CD4-positive, alpha-beta memory T cell (primary cell): ENCODE results near the gene WDR83. TPM values are rescaled to one million over a fixed set of nuclear protein-coding genes. Genes with fewer than 3 reads are reported as not detected.
A peak's percentile ranks its signal among the peaks of the same experiment; 100 is the strongest.
"Not testable (repeated sequence)": the region's sequence is repeated elsewhere in the genome, so short reads cannot be mapped to it uniquely, and the experiment has no call there.

ENCODE experiments used
- CTCF ChIA-PET: fragments of 350-600 bp; sonication (Branson Sonifier 250); formaldehyde crosslinking; loops from one replicate; lab custom pipeline; 2021; ENCODE audit warnings: inconsistent platforms; ENCODE audit not compliant: partially characterized antibody; lab: Charles Lee
- POLR2A ChIA-PET: fragments of 350-600 bp; sonication (Branson Sonifier 250); formaldehyde crosslinking; loops from one replicate; lab custom pipeline; 2021; ENCODE audit not compliant: partially characterized antibody; lab: Charles Lee
- DNase-seq, 5 donors: peaks; one replicate each; pipeline versions ENCODE4 v3.0.0 to v3.0.0-alpha.2; 2020 to 2022; ENCODE audit warnings: mixed read lengths in 1 of 5
- H3K27ac ChIP-seq: one replicate; pipeline ENCODE4 v1.7.0; 2013; ENCODE audit warnings: low read depth, low read length
- H3K27me3 ChIP-seq: 2 replicates; pipeline ENCODE4 v1.7.0; 2013; ENCODE audit warnings: mild to moderate bottlenecking, low read length, moderate library complexity; ENCODE audit not compliant: insufficient read depth
- H3K36me3 ChIP-seq: 2 replicates; pipeline ENCODE4 v1.7.0; 2013; ENCODE audit warnings: mild to moderate bottlenecking, low read length, moderate library complexity; ENCODE audit not compliant: insufficient read depth
- H3K4me1 ChIP-seq: 2 replicates; pipeline ENCODE4 v1.7.0; 2013; ENCODE audit warnings: mild to moderate bottlenecking, low read length, moderate library complexity; ENCODE audit not compliant: insufficient read depth
- H3K4me3 ChIP-seq, 2 donors: one replicate each; pipeline ENCODE4 v1.7.0; 2013; ENCODE audit warnings: low read length in 2 of 2, mild to moderate bottlenecking in 1 of 2
- H3K9me3 ChIP-seq, 2 donors: one replicate each; pipeline ENCODE4 v1.7.0; 2013; ENCODE audit warnings: low read length in 2 of 2, control low read depth in 1 of 2; ENCODE audit not compliant: control insufficient read depth in 1 of 2
- H3K27ac Mint-ChIP-seq, 7 donors: one replicate each; pipeline ENCODE4 v1.8.0; 2020 to 2021; ENCODE audit warnings: mixed read lengths in 7 of 7, mild to moderate bottlenecking in 6 of 7, inconsistent platforms in 3 of 7, moderate library complexity in 3 of 7
- H3K27me3 Mint-ChIP-seq, 2 donors: one replicate each; pipeline ENCODE4 v1.8.0; 2020 to 2021; ENCODE audit warnings: mixed read lengths in 2 of 2
- H3K36me3 Mint-ChIP-seq, 2 donors: one replicate each; pipeline ENCODE4 v1.8.0; 2020 to 2021; ENCODE audit warnings: mixed read lengths in 2 of 2, inconsistent platforms in 1 of 2, mild to moderate bottlenecking in 1 of 2
- H3K4me1 Mint-ChIP-seq, 4 donors: one replicate each; pipeline ENCODE4 v1.8.0; 2020 to 2021; ENCODE audit warnings: mixed read lengths in 4 of 4, mild to moderate bottlenecking in 1 of 4
- H3K4me3 Mint-ChIP-seq, 8 donors: one replicate each; pipeline ENCODE4 v1.8.0; 2020 to 2021; ENCODE audit warnings: mixed read lengths in 8 of 8, mild to moderate bottlenecking in 7 of 8, moderate library complexity in 6 of 8, inconsistent platforms in 3 of 8
- H3K9me3 Mint-ChIP-seq, 8 donors: one replicate each; pipeline ENCODE4 v1.8.0; 2020 to 2021; ENCODE audit warnings: mixed read lengths in 8 of 8, mild to moderate bottlenecking in 5 of 8, inconsistent platforms in 3 of 8, moderate library complexity in 1 of 8
- intact Hi-C: fragments of 100-400 bp; cut with micrococcal nuclease; formaldehyde crosslinking; loops from one replicate; pipeline ENCODE4 v1.15.1; 2023
- polyA plus RNA-seq, 2 donors: library from polyadenylated mRNA; unstranded; fragments of 300-500 nt; fragmentation: Illumina TruSeq; gene quantifications; one replicate each; pipeline ENCODE4 v1.2.3, GENCODE V29; 2021
- total RNA-seq, 2 experiments: library from RNA; stranded (reverse); gene quantifications; one replicate each; pipeline ENCODE4 v1.2.3, GENCODE V29; 2021

Gene WDR83
- total and polyA plus RNA-seq, 4 experiments from 2014 or later: 9.8 to 19.3 (median 17.0) TPM

DNA sequence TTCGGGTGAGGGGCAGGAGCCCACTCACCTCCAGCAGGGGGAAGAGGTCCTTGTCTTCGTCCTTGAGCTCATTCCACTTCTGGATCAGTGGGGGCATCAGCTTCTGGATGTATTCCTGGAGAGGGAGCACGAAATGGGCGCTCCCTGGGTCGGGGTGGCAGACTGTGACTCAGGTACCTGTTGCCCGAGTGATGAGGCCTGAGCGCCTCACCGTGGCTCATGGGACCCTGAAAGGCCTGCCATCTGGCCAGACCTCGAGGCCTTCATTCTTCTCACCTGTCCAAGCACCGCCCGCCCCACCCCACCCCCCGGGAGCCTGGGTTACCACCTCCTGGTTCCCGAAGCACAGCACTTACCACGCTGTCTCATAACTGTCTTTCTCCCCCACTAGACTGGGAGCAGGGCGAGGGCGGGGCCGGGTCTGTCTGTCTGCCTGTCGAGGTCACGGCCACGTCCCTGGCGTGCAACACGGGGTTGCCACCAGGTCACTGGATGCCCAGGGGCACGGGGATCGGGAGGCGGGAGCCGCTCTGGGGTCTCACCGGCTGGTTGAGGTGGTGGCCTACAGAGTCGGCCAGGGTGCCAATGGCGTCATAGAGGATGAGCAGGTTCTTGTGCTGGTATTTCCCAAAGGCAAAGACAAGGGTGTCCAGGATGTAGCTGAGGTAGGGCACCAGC lies 39.2 kb downstream of the WDR83 start:
- Histone ChIP-seq H3K4me1 (no peaks in the 10 kb centered on the region), H3K4me3 (no peak overlapping the region), H3K27ac (no peak overlapping the region), H3K36me3 (peaks cover 49% of the 10 kb centered on the region), H3K9me3 (no peaks in the 10 kb centered on the region), H3K27me3 (no peaks in the 10 kb centered on the region)
- intact Hi-C loops: no loop called here
- Mint-ChIP-seq H3K9me3 (no peaks in the 10 kb centered on the region), H3K4me3 (no peak overlapping the region), H3K27ac (no peak overlapping the region), H3K4me1 (no peaks in the 10 kb centered on the region), H3K27me3 (no peaks in the 10 kb centered on the region), H3K36me3 (peaks cover 28 to 62% of the 10 kb centered on the region in 2 donors)
- no peak for DNase-seq
- POLR2A ChIA-PET: no interaction called here
- CTCF ChIA-PET: no interaction called here

- Mint-ChIP-seq H3K4me1 (no peaks in the 10 kb centered on the region), H3K4me3 (no peak overlapping the region), H3K27ac (no peak overlapping the region), H3K9me3 (no peaks in the 10 kb centered on the region), H3K36me3 (peaks cover 28 to 62% of the 10 kb centered on the region in 2 donors), H3K27me3 (no peaks in the 10 kb centered on the region)
- POLR2A ChIA-PET: no interaction called here
- CTCF ChIA-PET: no interaction called here
- H3K27ac ChIP-seq: no peak overlapping the region
- intact Hi-C loops: no loop called here
- H3K36me3 ChIP-seq: peaks cover 52% of the 10 kb centered on the region
- H3K27me3 ChIP-seq: no peaks in the 10 kb centered on the region
- no peak for DNase-seq
- H3K4me3 ChIP-seq: no peak overlapping the region
- H3K9me3 ChIP-seq: no peaks in the 10 kb centered on the region
- no peaks in the 10 kb centered on the region for H3K4me1 ChIP-seq
Measured at GRCh38 chr19:12706332-12706718, 39.7 kb downstream of the WDR83 start.

DNA sequence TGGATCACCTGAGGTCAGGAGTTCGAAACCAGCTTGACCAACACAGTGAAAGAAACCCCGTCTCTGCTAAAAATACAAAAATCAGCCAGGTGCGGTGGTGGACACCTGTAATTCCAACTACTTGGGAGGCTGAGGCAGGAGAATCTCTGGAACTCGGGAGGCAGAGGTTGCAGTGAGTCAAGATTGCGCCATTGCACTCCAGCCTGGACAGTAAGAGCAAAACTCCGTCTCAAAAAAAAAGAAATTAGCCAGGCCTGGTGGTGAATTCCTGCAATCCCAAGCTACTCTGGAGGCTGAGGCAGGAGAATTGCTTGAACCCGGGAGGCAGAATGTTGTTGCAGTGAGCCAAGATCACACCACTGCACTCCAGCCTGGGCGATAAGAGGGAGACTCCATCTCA lies 42.0 kb downstream of the WDR83 start:
- no peak overlapping the region for H3K4me3 ChIP-seq
- H3K4me1 ChIP-seq: no peaks in the 10 kb centered on the region
- H3K27me3 ChIP-seq: no peaks in the 10 kb centered on the region
- Mint-ChIP-seq H3K4me3 (no peak overlapping the region), H3K36me3 (peaks cover 26 to 57% of the 10 kb centered on the region in 2 donors), H3K27me3 (no peaks in the 10 kb centered on the region), H3K4me1 (no peaks in the 10 kb centered on the region), H3K9me3 (no peaks in the 10 kb centered on the region), H3K27ac (no peak overlapping the region)
- H3K27ac ChIP-seq: no peak overlapping the region
- POLR2A ChIA-PET: interaction anchor here (1.3 kb wide), 1 partner anchor 83 kb away, joined by 3 read pairs; the partner anchor contains the start of gene JUNB
- CTCF ChIA-PET: interaction anchor here (1.1 kb wide), 1 partner anchor 8 kb away, joined by 3 read pairs; no protein-coding TSS in a partner anchor
- no peaks in the 10 kb centered on the region for H3K9me3 ChIP-seq
- H3K36me3 ChIP-seq: peaks cover 42% of the 10 kb centered on the region
- DNase-seq: no peak
- intact Hi-C loops: no loop called here

- CTCF ChIA-PET: no interaction called here
- Mint-ChIP-seq H3K27ac (peak overlapping the region in 2 of 7 donors; percentile 42 to 69), H3K27me3 (no peaks in the 10 kb centered on the region), H3K4me1 (no peaks in the 10 kb centered on the region), H3K4me3 (no peak overlapping the region), H3K36me3 (peaks cover 22 to 48% of the 10 kb centered on the region in 2 donors), H3K9me3 (no peaks in the 10 kb centered on the region)
- no peak overlapping the region for H3K27ac ChIP-seq
- no peaks in the 10 kb centered on the region for H3K9me3 ChIP-seq
- no peaks in the 10 kb centered on the region for H3K27me3 ChIP-seq
- DNase-seq: no peak
- no peaks in the 10 kb centered on the region for H3K4me1 ChIP-seq
- no peak overlapping the region for H3K4me3 ChIP-seq
- POLR2A ChIA-PET: no interaction called here
- intact Hi-C loops: no loop called here
- H3K36me3 ChIP-seq: peaks cover 44% of the 10 kb centered on the region
Measured at GRCh38 chr19:12711187-12711586, 44.6 kb downstream of the WDR83 start.

DNA sequence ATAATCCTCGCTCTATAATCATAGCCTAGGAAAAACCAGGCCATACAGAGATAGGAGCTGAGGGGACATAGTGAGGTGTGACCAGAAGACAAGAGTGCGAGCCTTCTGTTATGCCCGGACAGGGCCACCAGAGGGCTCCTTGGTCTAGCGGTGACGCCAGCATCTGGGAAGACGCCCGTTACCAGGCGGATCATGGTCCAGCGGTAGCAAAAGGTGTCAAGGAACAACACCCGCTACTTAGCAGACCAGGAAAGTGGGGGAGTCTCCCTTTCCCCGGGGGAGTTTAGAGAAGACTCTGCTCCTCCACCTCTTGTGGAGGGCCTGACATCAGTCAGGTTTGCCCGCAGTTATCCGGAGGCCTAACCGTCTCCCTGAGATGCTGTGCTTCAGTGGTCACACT lies 45.5 kb downstream of the WDR83 start:
- peak in 1 of 5 donors; percentile 61 for DNase-seq
- H3K4me1 Mint-ChIP-seq, intact Hi-C loops, POLR2A ChIA-PET, H3K9me3 ChIP-seq, H3K4me3 ChIP-seq, H3K27me3 Mint-ChIP-seq, H3K4me3 Mint-ChIP-seq, H3K27ac Mint-ChIP-seq, CTCF ChIA-PET, H3K4me1 ChIP-seq, H3K27ac ChIP-seq, H3K27me3 ChIP-seq, H3K9me3 Mint-ChIP-seq: not testable (repeated sequence)
- H3K36me3 ChIP-seq: peaks cover 45% of the 10 kb centered on the region
- H3K36me3 Mint-ChIP-seq: peaks cover 26 to 48% of the 10 kb centered on the region in 2 donors

- H3K4me1 Mint-ChIP-seq, H3K9me3 Mint-ChIP-seq, H3K27ac ChIP-seq, H3K4me3 Mint-ChIP-seq, intact Hi-C loops, H3K27me3 ChIP-seq, H3K4me3 ChIP-seq, H3K4me1 ChIP-seq, H3K27me3 Mint-ChIP-seq, DNase-seq, H3K27ac Mint-ChIP-seq, H3K9me3 ChIP-seq: not testable (repeated sequence)
- H3K36me3 ChIP-seq: peaks cover 45% of the 10 kb centered on the region
- peaks cover 26 to 45% of the 10 kb centered on the region in 2 donors for H3K36me3 Mint-ChIP-seq
- POLR2A ChIA-PET: interaction anchor here (0.7 kb wide), 1 partner anchor 9 kb away, joined by 3 read pairs; no protein-coding TSS in a partner anchor
- CTCF ChIA-PET: interaction anchor here (1.0 to 12.0 kb wide), 2 partner anchors 44 to 135 kb away, joined by 3 to 126 read pairs; no protein-coding TSS in a partner anchor
Measured at GRCh38 chr19:12713304-12713703, 46.7 kb downstream of the WDR83 start.

DNA sequence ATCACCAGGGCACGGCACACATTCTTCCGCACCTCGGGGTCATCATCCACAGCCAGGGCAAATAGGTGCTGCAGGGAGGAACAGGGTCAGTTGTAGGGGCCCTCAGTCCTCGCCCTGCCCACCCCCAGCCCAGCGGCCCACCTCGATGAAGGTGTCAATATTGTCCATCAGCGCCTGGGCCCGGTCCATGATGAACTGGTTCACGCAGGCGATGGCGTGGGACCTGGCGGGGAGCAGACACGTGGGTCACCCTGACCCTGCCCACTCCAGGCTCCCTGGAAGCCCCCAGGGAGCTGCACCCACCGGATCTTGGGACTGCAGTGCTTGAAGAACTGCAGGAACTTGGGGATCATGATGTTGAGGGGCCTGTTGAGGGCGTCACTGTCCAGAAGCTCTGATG lies 48.5 kb downstream of the WDR83 start:
- H3K27me3 ChIP-seq: no peaks in the 10 kb centered on the region
- H3K4me3 Mint-ChIP-seq: no peak overlapping the region
- H3K27ac ChIP-seq: no peak overlapping the region
- H3K4me3 ChIP-seq: no peak overlapping the region
- no peaks in the 10 kb centered on the region for H3K4me1 ChIP-seq
- peaks cover 32 to 45% of the 10 kb centered on the region in 2 donors for H3K36me3 Mint-ChIP-seq
- no peak overlapping the region for H3K27ac Mint-ChIP-seq
- DNase-seq: no peak
- intact Hi-C loops: no loop called here
- no peaks in the 10 kb centered on the region for H3K9me3 Mint-ChIP-seq
- peaks cover 4 to 16% (median 6%) of the 10 kb centered on the region in 4 donors for H3K4me1 Mint-ChIP-seq
- peaks cover 42% of the 10 kb centered on the region for H3K36me3 ChIP-seq
- H3K9me3 ChIP-seq: no peaks in the 10 kb centered on the region
- ChIA-PET POLR2A (no interaction called here), CTCF (interaction anchor here (2.2 to 12.0 kb wide), 3 partner anchors 42 to 81 kb away, joined by 7 to 126 read pairs (median 13); no protein-coding TSS in a partner anchor)
- H3K27me3 Mint-ChIP-seq: no peaks in the 10 kb centered on the region
